UCSD-AML1 (cell line): ENCODE data around the gene CUL1.

Experiments used
- DNase-seq: peaks from one replicate; lab custom pipeline; 2025; ENCODE audit not compliant: unreplicated experiment; lab: John Stamatoyannopoulos, UW

The CUL1 gene

GRCh38 chr7:148761499-148762278 is 63.0 kb downstream of the CUL1 start:
- no peak for DNase-seq

GRCh38 chr7:148763622-148764021 is 64.9 kb downstream of the CUL1 start:
- no peak for DNase-seq

GRCh38 chr7:148770004-148770403 is 71.3 kb downstream of the CUL1 start:
- no peak for DNase-seq

- DNase-seq = no peak
Observed at GRCh38 chr7:148772297-148773089, 73.8 kb downstream of the CUL1 start.

GRCh38 chr7:148773334-148773733 is 74.6 kb downstream of the CUL1 start:
- peak; percentile 13 for DNase-seq

- DNase-seq = no peak
Observed at GRCh38 chr7:148774471-148774870, 75.8 kb downstream of the CUL1 start.

- no peak for DNase-seq
Observed at GRCh38 chr7:148782757-148783456, 84.2 kb downstream of the CUL1 start.

GRCh38 chr7:148783801-148784527 is 85.3 kb downstream of the CUL1 start:
- no peak for DNase-seq

GRCh38 chr7:148787571-148788295 is 89.0 kb downstream of the CUL1 start:
- no peak for DNase-seq

GRCh38 chr7:148789220-148789619 is 90.5 kb downstream of the CUL1 start:
- DNase-seq = no peak

GRCh38 chr7:148790131-148790726 is 91.5 kb downstream of the CUL1 start:
- DNase-seq = no peak

GRCh38 chr7:148790850-148791249 is 92.1 kb downstream of the CUL1 start:
- DNase-seq = no peak

GRCh38 chr7:148791546-148791945 is 92.8 kb downstream of the CUL1 start:
- no peak for DNase-seq

- DNase-seq = no peak
Observed at GRCh38 chr7:148793590-148793989, 94.9 kb downstream of the CUL1 start.

GRCh38 chr7:148794476-148794875 is 95.8 kb downstream of the CUL1 start:
- no peak for DNase-seq

GRCh38 chr7:148796841-148797240 is 98.1 kb downstream of the CUL1 start:
- no peak for DNase-seq

GRCh38 chr7:148799893-148800555 is 101.3 kb downstream of the CUL1 start:
- DNase-seq = no peak

- no peak for DNase-seq
Observed at GRCh38 chr7:148800677-148801076, 102.0 kb downstream of the CUL1 start.

- DNase-seq = no peak
Observed at GRCh38 chr7:148802101-148802493, 103.4 kb downstream of the CUL1 start.
